ENCODE measurements around the gene CHRNB1.

DNA sequence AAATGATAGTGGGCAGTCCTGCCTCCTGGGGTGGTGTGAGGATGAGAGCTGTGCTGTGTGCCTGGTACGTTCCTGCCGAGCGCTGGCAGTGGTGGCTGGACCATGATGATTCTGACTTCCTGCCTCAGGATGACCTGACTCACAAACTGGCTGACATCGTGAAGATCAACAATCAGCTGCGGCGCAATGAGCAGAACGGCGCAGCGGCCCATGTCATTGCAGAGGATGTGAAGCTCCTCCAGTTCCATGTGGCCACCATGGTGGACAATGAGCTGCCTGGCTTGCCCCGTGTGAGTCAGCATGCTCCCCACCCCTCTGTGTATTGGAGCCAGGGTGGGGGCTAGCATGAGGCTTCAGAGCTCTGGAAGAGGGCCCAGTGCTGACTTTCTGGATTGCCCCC, 52.4 kb downstream of the CHRNB1 start:
- TF ChIP-seq CTCF (IDR thresholded peaks at IDR 0.05; ENCODE audit: poor library complexity, severe bottlenecking) (no peak), POLR2AphosphoS5 (IDR thresholded peaks at IDR 0.05) (no peak), SMC3 (conservative IDR thresholded peaks at IDR 0.05; ENCODE audit: poor library complexity) (no peak), REST (IDR thresholded peaks at IDR 0.05; ENCODE audit: borderline replicate concordance) (no peak)
